Upper lobe of left lung (tissue), 6 donors: Measurements from ENCODE around the gene NLRP7. TPM values are rescaled to one million over a fixed set of nuclear protein-coding genes. Genes with fewer than 3 reads are reported as not detected.

Experiments used
- ATAC-seq, 2 donors: fragments of 200-7000 bp; cut with Tn5 transposase; one replicate each; pipeline ENCODE4 v1.9.1; 2022; ENCODE audit warnings: mild to moderate bottlenecking in 2 of 2, moderate library complexity in 2 of 2; ENCODE audit not compliant: low FRiP score in 2 of 2
- DNase-seq, 2 donors: peaks; one replicate each; pipeline ENCODE4 v3.0.0-alpha.2; 2019 to 2020
- H3K27ac ChIP-seq, 4 donors: fragments of 200-600 bp; sonication (generic); one replicate each; pipeline ENCODE4 v1.5.1; 2016 to 2019
- H3K27me3 ChIP-seq, 4 donors: fragments of 200-600 bp; sonication (generic); one replicate each; pipeline ENCODE4 v1.5.1; 2017 to 2019
- H3K36me3 ChIP-seq, 4 donors: fragments of 200-600 bp; sonication (generic); one replicate each; pipeline ENCODE4 v1.5.1; 2016 to 2019
- H3K4me1 ChIP-seq, 4 donors: fragments of 200-600 bp; sonication (generic); one replicate each; pipeline ENCODE4 v1.5.1; 2018 to 2019
- H3K4me3 ChIP-seq, 4 donors: fragments of 200-600 bp; sonication (generic); one replicate each; pipeline ENCODE4 v1.5.1; 2017 to 2019; ENCODE audit warnings: mild to moderate bottlenecking in 2 of 4, moderate library complexity in 1 of 4
- H3K9me3 ChIP-seq, 4 donors: fragments of 200-600 bp; sonication (generic); one replicate each; pipeline ENCODE4 v1.5.1; 2018 to 2019
- EP300 ChIP-seq, 4 donors: sonication (generic); formaldehyde crosslinking; IDR thresholded peaks; one replicate each; pipeline ENCODE4 v1.5.1; 2017; ENCODE audit warnings: antibody characterized with exemption in 4 of 4, control low read depth in 2 of 4
- POLR2AphosphoS5 ChIP-seq, 2 donors: sonication (generic); formaldehyde crosslinking; IDR thresholded peaks; one replicate each; pipeline ENCODE4 v1.5.1; 2017; ENCODE audit warnings: antibody characterized with exemption in 2 of 2
- WGBS, 2 donors: methylation state at CpG; one replicate each; pipeline ENCODE4 v1.1.5; 2017 to 2018; 5-methylcytosine and 5-hydroxymethylcytosine counted together
- small RNA-seq, 4 donors: library from RNA; depleted of rRNA; stranded (forward); fragments of <200 nt; gene quantifications; one replicate each; pipeline ENCODE3, GENCODE V24; 2016
- total RNA-seq, 6 donors: library from RNA; depleted of rRNA in 4 of 6; stranded (reverse); fragments of >200 nt in 4 of 6; gene quantifications; one replicate each; pipeline versions ENCODE4 v1.1.0 to v1.2.1, GENCODE V29; 2016 to 2021
- donor health status: DM: no; HTN: no; CAD: no; lungs with moderate emphysema.
- donor health status: DM: no; HTN: yes; CAD: no; lungs with severe emphysema.

Gene NLRP7
- total RNA-seq, 6 donors from 2014 or later: 0.07 TPM; not detected in 5

DNA sequence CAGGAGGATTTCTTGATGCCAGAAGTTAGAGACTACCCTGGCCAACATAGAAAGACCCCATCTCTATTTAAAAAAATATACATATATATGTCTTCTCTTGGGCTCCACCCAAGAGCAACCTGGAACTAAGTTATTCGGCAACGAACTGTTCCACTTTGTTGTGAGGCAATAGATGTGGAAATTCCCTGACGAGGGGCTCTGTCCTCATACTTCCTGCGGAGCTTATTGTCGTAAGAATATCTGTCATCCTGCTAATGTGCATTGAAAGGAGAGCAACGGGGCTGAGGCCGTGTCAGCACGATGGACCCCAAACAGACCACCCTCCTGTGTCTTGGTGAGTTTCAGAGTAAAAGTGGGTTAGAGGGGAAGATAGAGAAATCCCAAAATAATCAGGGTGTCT is 73.3 kb downstream of the NLRP7 start, which contains the start of gene FCAR:
FCAR (plus strand) TSS at position 246 of the 400 bp plus-strand sequence; CDS start at position 301, 55 bp downstream.
- 59 to 62% methylated on average over 8 of the region's 8 CpGs for WGBS, 2 donors
- peak within 1 kb of the TSS in 1 of 4 donors; percentile 32 for H3K4me3 ChIP-seq
- H3K27ac ChIP-seq: peak within 1 kb of the TSS; percentile 37 to 83 (median 55)
- DNase-seq (peak in 1 of 2 donors; percentile 55), ATAC-seq (peak in 1 of 2 donors; percentile 41)
- no peaks in the 10 kb centered on the region for H3K4me1 ChIP-seq
- no peaks in the 10 kb centered on the region for H3K9me3 ChIP-seq
- H3K36me3 ChIP-seq: no peaks in the 10 kb centered on the region
- no peaks in the 10 kb centered on the region for H3K27me3 ChIP-seq
- no peak for TF ChIP-seq EP300 (IDR thresholded peaks at IDR 0.05)
- peak; percentile 72 to 74 for TF ChIP-seq POLR2AphosphoS5 (IDR thresholded peaks at IDR 0.05)

Small RNA genes lying within 50 kb of the gene (small RNA-seq; reads per million reads assigned to genes)
- 0 reads per million in 4 donors for gene AC011476.8

Other genes starting within 250 kb of the NLRP7 start
- gene KIR3DL3, start 223.1 kb downstream of the NLRP7 start, total RNA-seq: not detected
- under 1 TPM in 4 of 6 donors, not detected in 2; 0.17 to 0.69 (median 0.31) TPM for gene KIR2DL3, start 209.0 kb downstream of the NLRP7 start, total RNA-seq
- under 1 TPM in 3 of 6 donors, not detected in 3; 0.23 to 0.37 (median 0.30) TPM for gene KIR2DL1, start 177.7 kb downstream of the NLRP7 start, total RNA-seq
- 1 to 10 TPM in 1 of 6 donors, under 1 TPM in 4, not detected in 1; 0.20 to 1.3 (median 0.46) TPM for gene KIR2DL4, start 143.9 kb downstream of the NLRP7 start, total RNA-seq
- gene KIR3DL1, start 131.1 kb downstream of the NLRP7 start, total RNA-seq: under 1 TPM in 3 of 6 donors, not detected in 3; 0.15 to 0.88 (median 0.20) TPM
- gene KIR2DS4, start 114.9 kb downstream of the NLRP7 start, total RNA-seq: under 1 TPM in 3 of 6 donors, not detected in 3; 0.27 to 0.61 (median 0.37) TPM
- under 1 TPM in 4 of 6 donors, not detected in 2; 0.20 to 0.55 (median 0.41) TPM for gene KIR3DL2, start 97.1 kb downstream of the NLRP7 start, total RNA-seq
- 10 to 100 TPM in 1 of 6 donors, 1 to 10 TPM in 4, not detected in 1; 2.5 to 14.4 (median 6.9) TPM for gene FCAR, start 73.3 kb downstream of the NLRP7 start, total RNA-seq
- 1 to 10 TPM in 5 of 6 donors, under 1 TPM in 1; 0.89 to 4.2 (median 2.2) TPM for gene NCR1, start 41.4 kb downstream of the NLRP7 start, total RNA-seq
- 10 to 100 TPM; 10.8 to 23.5 (median 18.8) TPM for gene NLRP2, start 18.8 kb upstream of the NLRP7 start, total RNA-seq
- gene GP6, start 90.7 kb upstream of the NLRP7 start, total RNA-seq: 1 to 10 TPM in 2 of 6 donors, under 1 TPM in 3, not detected in 1; 0.26 to 6.3 (median 0.98) TPM
- gene RDH13, start 115.6 kb upstream of the NLRP7 start, total RNA-seq: 10 to 100 TPM; 24.0 to 72.3 (median 28.1) TPM
- 10 to 100 TPM; 30.2 to 55.7 (median 43.3) TPM for gene EPS8L1, start 128.3 kb upstream of the NLRP7 start, total RNA-seq
- 100 to 1,000 TPM in 5 of 6 donors, 10 to 100 TPM in 1; 99.6 to 369 (median 158) TPM for gene PPP1R12C, start 170.1 kb upstream of the NLRP7 start, total RNA-seq
- gene TNNT1, start 201.7 kb upstream of the NLRP7 start, total RNA-seq: 10 to 100 TPM in 1 of 6 donors, 1 to 10 TPM in 4, not detected in 1; 1.3 to 31.2 (median 2.4) TPM
- 10 to 100 TPM in 2 of 6 donors, 1 to 10 TPM in 4; 1.0 to 14.6 (median 5.9) TPM for gene TNNI3, start 210.2 kb upstream of the NLRP7 start, total RNA-seq
- 10 to 100 TPM in 4 of 6 donors, 1 to 10 TPM in 2; 4.2 to 27.4 (median 18.3) TPM for gene DNAAF3, start 219.1 kb upstream of the NLRP7 start, total RNA-seq
- under 1 TPM in 2 of 6 donors, not detected in 4; 0.11 to 0.91 TPM for gene SYT5, start 232.8 kb upstream of the NLRP7 start, total RNA-seq